ENCODE data around the gene WDR49. TPM values are rescaled to one million over a fixed set of nuclear protein-coding genes. Genes with fewer than 3 reads are reported as not detected.

WDR49 gene
- total and polyA plus RNA-seq, 4 donors = 1.7 to 3.8 (median 3.0) TPM; not detected in 1

DNA sequence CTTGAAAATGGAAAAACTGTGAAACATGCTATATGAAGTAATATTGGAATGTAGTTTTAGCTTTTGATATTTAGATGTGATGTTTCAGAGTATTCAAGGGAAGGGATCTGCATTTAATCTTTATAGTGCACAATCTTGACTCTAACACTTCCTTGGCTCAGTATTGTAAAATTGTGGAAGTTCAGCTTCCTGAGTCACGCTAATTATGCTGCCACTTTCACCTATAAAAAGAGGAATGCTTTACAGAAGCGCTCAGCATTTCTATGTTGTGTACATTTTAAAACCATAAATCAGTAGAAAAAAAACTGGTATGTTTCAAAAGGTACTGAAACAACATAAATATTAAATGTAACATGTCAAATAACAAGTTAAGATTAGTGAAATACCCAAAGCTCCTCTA, 212.5 kb downstream of the WDR49 start:
- intact Hi-C loops (cut with DNase I) = no loop called here
- Histone ChIP-seq H3K27ac (ENCODE audit: low read depth in 1 of 2, low read length in 2 of 2) (no peak overlapping the region), H3K36me3 (ENCODE audit: control insufficient read depth in 1 of 2, insufficient read depth in 2 of 2, low read length in 1 of 2) (no peaks in the 10 kb centered on the region), H3K4me1 (ENCODE audit: control insufficient read depth in 1 of 2, insufficient read depth in 2 of 2, low read length in 2 of 2) (no peaks in the 10 kb centered on the region), H3K9me3 (ENCODE audit: control insufficient read depth, low read length) (no peaks in the 10 kb centered on the region), H3K4me3 (ENCODE audit: low read length in 2 of 2) (no peak overlapping the region), H3K27me3 (ENCODE audit: control insufficient read depth in 1 of 2, insufficient read depth in 2 of 2, low read length in 1 of 2) (no peaks in the 10 kb centered on the region)
- DNase-seq = no peak
- ATAC-seq (ENCODE audit: low FRiP score) = no peak
- 55 to 60% methylated on average over 2 of the region's 2 CpGs for WGBS, 2 donors

DNA sequence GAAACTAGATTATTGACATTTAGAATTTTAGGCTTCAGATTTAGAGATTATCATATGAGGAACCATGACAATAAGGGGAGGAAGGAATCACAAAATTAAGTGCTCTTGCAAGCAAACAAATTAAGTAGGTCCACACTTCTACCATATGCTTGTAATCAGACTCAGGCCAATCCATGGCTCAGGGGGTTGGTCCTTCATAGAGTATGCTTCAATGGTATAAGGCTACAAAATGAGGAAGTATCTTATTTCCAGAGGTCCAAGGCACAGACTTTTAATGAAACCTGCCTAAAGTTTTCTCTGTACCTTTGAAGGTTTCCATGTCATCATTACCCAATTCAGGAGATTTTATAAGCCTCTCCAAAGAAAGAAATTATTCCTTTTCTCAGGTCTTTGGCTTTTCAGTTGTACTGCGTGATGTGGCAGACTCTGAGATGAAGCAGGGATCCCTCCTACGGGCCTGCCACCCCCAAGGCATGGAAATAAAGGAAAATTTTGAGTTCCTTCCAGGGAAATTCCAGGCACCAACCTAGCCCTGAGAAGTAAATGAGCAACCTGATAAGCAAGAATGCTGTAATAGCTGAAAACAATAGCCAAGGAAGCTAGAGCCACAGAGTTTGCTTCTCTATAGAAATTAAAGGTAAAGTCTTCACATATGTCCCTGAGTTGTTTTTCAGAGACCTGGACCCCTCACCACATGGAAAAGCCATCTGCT, 216.2 kb downstream of the WDR49 start:
- ATAC-seq (ENCODE audit: low FRiP score) (no peak), DNase-seq (no peak)
- Histone ChIP-seq H3K27ac (ENCODE audit: low read depth in 1 of 2, low read length in 2 of 2) (no peak overlapping the region), H3K36me3 (ENCODE audit: control insufficient read depth in 1 of 2, insufficient read depth in 2 of 2, low read length in 1 of 2) (no peaks in the 10 kb centered on the region), H3K4me1 (ENCODE audit: control insufficient read depth in 1 of 2, insufficient read depth in 2 of 2, low read length in 2 of 2) (no peaks in the 10 kb centered on the region), H3K4me3 (ENCODE audit: low read length in 2 of 2) (no peak overlapping the region), H3K27me3 (ENCODE audit: control insufficient read depth in 1 of 2, insufficient read depth in 2 of 2, low read length in 1 of 2) (no peaks in the 10 kb centered on the region), H3K9me3 (ENCODE audit: control insufficient read depth, low read length) (no peaks in the 10 kb centered on the region)
- WGBS, 2 donors = 60 to 78% methylated on average over 2 of the region's 2 CpGs
- intact Hi-C loops (cut with DNase I) = no loop called here

Other genes starting within 250 kb of the WDR49 start
- gene SERPINI2, start 179.9 kb downstream of the WDR49 start, total RNA-seq = under 1 TPM; 0.49 to 0.51 TPM
- gene SERPINI2, start 179.9 kb downstream of the WDR49 start, polyA plus RNA-seq = under 1 TPM in 1 of 2 donors, not detected in 1; 0.64 TPM
- 10 to 100 TPM; 45.2 to 54.5 TPM for gene PDCD10, start 81.0 kb upstream of the WDR49 start, total RNA-seq
- gene PDCD10, start 81.0 kb upstream of the WDR49 start, polyA plus RNA-seq = 10 to 100 TPM; 45.4 to 85.0 TPM
- gene SERPINI1, start 81.8 kb upstream of the WDR49 start, total RNA-seq = 10 to 100 TPM; 13.5 to 13.8 TPM
- gene SERPINI1, start 81.8 kb upstream of the WDR49 start, polyA plus RNA-seq = 10 to 100 TPM in 1 of 2 donors, 1 to 10 TPM in 1; 8.9 to 11.9 TPM